ENCODE results near the gene MAP3K7. TPM values are rescaled to one million over a fixed set of nuclear protein-coding genes. Genes with fewer than 3 reads are reported as not detected.

Gene MAP3K7
- total RNA-seq, 2 experiments from 2014 or later = 9.0 to 9.3 TPM

DNA sequence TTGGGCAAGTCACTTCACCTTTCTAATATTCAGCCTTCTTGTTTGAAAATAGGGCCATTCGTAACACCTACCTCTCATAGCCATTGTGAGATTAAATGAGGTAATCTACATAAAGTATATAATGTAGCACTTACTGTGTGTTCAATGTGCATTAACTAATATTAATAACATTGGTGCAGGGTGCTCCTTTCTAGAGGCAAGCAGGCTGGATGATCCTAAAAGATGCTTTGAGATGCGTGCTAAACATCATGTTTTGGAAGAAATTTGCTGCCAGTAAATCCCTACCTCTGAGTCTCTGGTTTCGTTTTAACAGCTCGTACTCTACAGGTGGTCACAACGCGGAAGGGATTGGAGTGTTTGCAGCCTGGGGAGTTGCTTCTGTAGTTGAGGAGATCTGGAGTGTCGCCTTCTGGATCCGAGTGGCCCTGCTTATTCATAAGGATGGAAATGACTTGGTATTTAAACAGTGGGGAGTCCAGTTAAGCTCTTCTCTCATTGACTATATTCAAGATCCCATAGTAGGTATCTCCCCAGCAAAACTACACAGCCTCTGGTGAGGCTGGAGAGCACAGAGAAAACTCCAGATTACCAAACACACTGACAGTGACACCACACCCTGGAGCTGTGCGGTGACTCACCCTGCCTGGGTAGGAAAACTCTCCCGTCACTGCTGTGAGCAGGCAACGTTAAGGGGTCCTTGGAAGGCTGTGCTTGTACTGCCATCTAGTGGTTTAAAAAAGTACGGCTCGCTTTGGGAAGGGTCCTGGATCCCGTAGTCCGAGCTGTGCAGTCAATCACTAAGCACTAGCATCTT lies 107.9 kb downstream of the MAP3K7 start:
- H3K9me3 ChIP-seq (ENCODE audit: control insufficient read depth in 1 of 2, insufficient read depth in 1 of 2, low read length in 2 of 2) = no peaks in the 10 kb centered on the region
- H3K4me3 Mint-ChIP-seq = peak overlapping the region; percentile 58
- peaks cover 18% of the 10 kb centered on the region for H3K4me1 ChIP-seq (ENCODE audit: insufficient read depth, low read length)
- ChIA-PET CTCF (interaction anchor here (0.7 to 4.0 kb wide), 40 partner anchors 12 to 650 kb away, joined by 3 to 37 read pairs (median 5); partner anchors contain the start of gene CASP8AP2), POLR2A (interaction anchor here (0.6 to 2.7 kb wide), 9 partner anchors 16 to 539 kb away, joined by 3 to 20 read pairs (median 3); no protein-coding TSS in a partner anchor)
- TF ChIP-seq, protein P1, sequence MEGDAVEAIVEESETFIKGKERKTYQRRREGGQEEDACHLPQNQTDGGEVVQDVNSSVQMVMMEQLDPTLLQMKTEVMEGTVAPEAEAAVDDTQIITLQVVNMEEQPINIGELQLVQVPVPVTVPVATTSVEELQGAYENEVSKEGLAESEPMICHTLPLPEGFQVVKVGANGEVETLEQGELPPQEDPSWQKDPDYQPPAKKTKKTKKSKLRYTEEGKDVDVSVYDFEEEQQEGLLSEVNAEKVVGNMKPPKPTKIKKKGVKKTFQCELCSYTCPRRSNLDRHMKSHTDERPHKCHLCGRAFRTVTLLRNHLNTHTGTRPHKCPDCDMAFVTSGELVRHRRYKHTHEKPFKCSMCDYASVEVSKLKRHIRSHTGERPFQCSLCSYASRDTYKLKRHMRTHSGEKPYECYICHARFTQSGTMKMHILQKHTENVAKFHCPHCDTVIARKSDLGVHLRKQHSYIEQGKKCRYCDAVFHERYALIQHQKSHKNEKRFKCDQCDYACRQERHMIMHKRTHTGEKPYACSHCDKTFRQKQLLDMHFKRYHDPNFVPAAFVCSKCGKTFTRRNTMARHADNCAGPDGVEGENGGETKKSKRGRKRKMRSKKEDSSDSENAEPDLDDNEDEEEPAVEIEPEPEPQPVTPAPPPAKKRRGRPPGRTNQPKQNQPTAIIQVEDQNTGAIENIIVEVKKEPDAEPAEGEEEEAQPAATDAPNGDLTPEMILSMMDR (IDR thresholded peaks at IDR 0.05) = peak; percentile 89
- H3K4me3 ChIP-seq (ENCODE audit: low read length) = no peak overlapping the region
- no peaks in the 10 kb centered on the region for H3K27me3 Mint-ChIP-seq
- H3K27me3 ChIP-seq (ENCODE audit: control insufficient read depth in 1 of 2, insufficient read depth in 2 of 2, low read length in 2 of 2) = no peaks in the 10 kb centered on the region
- H3K36me3 Mint-ChIP-seq (ENCODE audit: low read depth) = no peaks in the 10 kb centered on the region
- no peaks in the 10 kb centered on the region for H3K36me3 ChIP-seq (ENCODE audit: insufficient read depth, low read length)
- no peaks in the 10 kb centered on the region for H3K9me3 Mint-ChIP-seq
- peaks cover 34% of the 10 kb centered on the region for H3K4me1 Mint-ChIP-seq (ENCODE audit: low read depth)
- no peak overlapping the region for H3K27ac ChIP-seq (ENCODE audit: low read depth in 1 of 2, low read length in 2 of 2)
- ATAC-seq (ENCODE audit: poor library complexity) = peak; percentile 99
- intact Hi-C loops (cut with DNase I, micrococcal nuclease) = loop anchor here (1.0 to 10.0 kb wide), 10 partner anchors 67 to 1107 kb away; no protein-coding TSS in a partner anchor
- DNase-seq = peak; percentile 64 to 92 (median 78)
- peak overlapping the region; percentile 66 for H3K27ac Mint-ChIP-seq

DNA sequence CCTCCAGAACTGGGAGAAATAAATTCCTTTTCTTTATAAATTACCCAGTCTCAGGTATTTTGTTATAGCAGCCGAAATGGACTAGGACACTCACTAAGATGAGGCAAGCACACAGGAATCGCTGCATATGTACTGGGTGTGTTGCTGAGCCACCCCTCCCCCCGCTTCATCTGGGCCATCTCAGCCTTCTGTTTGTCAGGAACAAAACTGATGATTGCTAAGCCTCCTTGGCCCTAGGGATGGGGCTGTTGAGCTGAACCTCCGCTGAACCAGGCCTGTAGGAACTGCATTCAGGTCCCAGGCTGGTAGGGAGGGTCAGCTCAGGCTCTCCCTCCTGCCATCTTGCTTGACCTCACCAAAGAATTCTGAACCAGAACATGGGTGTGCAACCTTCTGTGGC lies 108.6 kb downstream of the MAP3K7 start:
- intact Hi-C loops (cut with DNase I, micrococcal nuclease) = loop anchor here (1.0 to 10.0 kb wide), 8 partner anchors 66 to 1106 kb away; no protein-coding TSS in a partner anchor
- peaks cover 23% of the 10 kb centered on the region for H3K4me1 ChIP-seq (ENCODE audit: insufficient read depth, low read length)
- no peak overlapping the region for H3K4me3 ChIP-seq (ENCODE audit: low read length)
- ATAC-seq (ENCODE audit: poor library complexity) = no peak
- no peaks in the 10 kb centered on the region for H3K36me3 Mint-ChIP-seq (ENCODE audit: low read depth)
- TF ChIP-seq, protein P1 (IDR thresholded peaks at IDR 0.05) = no peak
- H3K9me3 Mint-ChIP-seq = no peaks in the 10 kb centered on the region
- no peak overlapping the region for H3K27ac ChIP-seq (ENCODE audit: low read depth in 1 of 2, low read length in 2 of 2)
- DNase-seq = peak in 1 of 14 experiments; percentile 27
- no peak overlapping the region for H3K27ac Mint-ChIP-seq
- ChIA-PET CTCF (interaction anchor here (0.9 to 4.0 kb wide), 5 partner anchors 34 to 537 kb away, joined by 3 to 37 read pairs (median 8); no protein-coding TSS in a partner anchor), POLR2A (no interaction called here)
- H3K4me1 Mint-ChIP-seq (ENCODE audit: low read depth) = peaks cover 42% of the 10 kb centered on the region
- no peaks in the 10 kb centered on the region for H3K36me3 ChIP-seq (ENCODE audit: insufficient read depth, low read length)
- H3K27me3 ChIP-seq (ENCODE audit: control insufficient read depth in 1 of 2, insufficient read depth in 2 of 2, low read length in 2 of 2) = no peaks in the 10 kb centered on the region
- H3K4me3 Mint-ChIP-seq = no peak overlapping the region
- no peaks in the 10 kb centered on the region for H3K27me3 Mint-ChIP-seq
- H3K9me3 ChIP-seq (ENCODE audit: control insufficient read depth in 1 of 2, insufficient read depth in 1 of 2, low read length in 2 of 2) = no peaks in the 10 kb centered on the region

DNA sequence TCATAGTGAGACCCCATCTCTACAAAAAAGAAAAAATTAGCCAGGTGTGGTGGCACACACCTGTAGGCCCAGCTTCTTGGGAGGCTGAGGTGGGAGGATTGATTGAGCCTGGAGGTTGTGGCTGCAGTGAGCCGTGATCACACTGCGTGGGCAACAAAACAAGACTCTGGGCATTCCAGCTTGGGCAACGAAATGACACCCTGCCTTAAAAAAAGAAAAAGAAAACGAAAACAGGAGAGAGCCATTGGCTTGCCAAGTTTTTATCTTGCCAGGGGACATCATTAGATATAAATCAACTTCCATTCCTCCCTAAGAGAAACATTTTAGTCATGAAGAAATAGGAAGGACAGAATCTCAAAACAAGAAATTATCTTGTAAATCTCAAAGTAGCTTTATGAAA lies 109.5 kb downstream of the MAP3K7 start:
- POLR2A ChIA-PET = interaction anchor here (1.4 to 1.6 kb wide), 2 partner anchors 84 to 537 kb away, joined by 3 to 5 read pairs; no protein-coding TSS in a partner anchor
- no peaks in the 10 kb centered on the region for H3K36me3 ChIP-seq (ENCODE audit: insufficient read depth, low read length)
- Mint-ChIP-seq H3K36me3 (ENCODE audit: low read depth) (no peaks in the 10 kb centered on the region), H3K27me3 (no peaks in the 10 kb centered on the region), H3K27ac (no peak overlapping the region), H3K4me1 (ENCODE audit: low read depth) (peaks cover 51% of the 10 kb centered on the region), H3K4me3 (no peak overlapping the region), H3K9me3 (no peaks in the 10 kb centered on the region)
- DNase-seq (no peak), ATAC-seq (ENCODE audit: poor library complexity) (no peak)
- TF ChIP-seq, protein P1 (IDR thresholded peaks at IDR 0.05) = no peak
- no peaks in the 10 kb centered on the region for H3K9me3 ChIP-seq (ENCODE audit: control insufficient read depth in 1 of 2, insufficient read depth in 1 of 2, low read length in 2 of 2)
- H3K4me1 ChIP-seq (ENCODE audit: insufficient read depth, low read length) = peaks cover 32% of the 10 kb centered on the region
- CTCF ChIA-PET = interaction anchor here (0.6 to 4.0 kb wide), 3 partner anchors 84 to 1293 kb away, joined by 3 to 37 read pairs (median 25); no protein-coding TSS in a partner anchor
- intact Hi-C loops (cut with DNase I, micrococcal nuclease) = loop anchor here (5.0 to 10.0 kb wide), 5 partner anchors 65 to 1105 kb away; no protein-coding TSS in a partner anchor
- no peak overlapping the region for H3K4me3 ChIP-seq (ENCODE audit: low read length)
- no peaks in the 10 kb centered on the region for H3K27me3 ChIP-seq (ENCODE audit: control insufficient read depth in 1 of 2, insufficient read depth in 2 of 2, low read length in 2 of 2)
- H3K27ac ChIP-seq (ENCODE audit: low read depth in 1 of 2, low read length in 2 of 2) = no peak overlapping the region

Data from CD4-positive, alpha-beta T cell (primary cell).